Smooth muscle cell of the pulmonary artery (primary cell): Measurements from ENCODE around the gene GSS. TPM values are rescaled to one million over a fixed set of nuclear protein-coding genes. Genes with fewer than 3 reads are reported as not detected.

Source experiments
- total RNA-seq: library from RNA; depleted of rRNA; stranded (reverse); fragments of >200 nt; gene quantifications from 2 replicates; pipeline ENCODE4 v1.2.3, GENCODE V29; 2014

GSS gene
- total RNA-seq: 45.5 and 66.7 TPM in 2 replicates

GRCh38 chr20:34955231-34956040 is at the start of gene GSS, which contains the start of gene MYH7B:
Gene GSS, minus strand, starts transcription at chr20:34955806. Its CDS starts 3,954 bp downstream, at chr20:34951852.
Gene MYH7B, plus strand, starts transcription at chr20:34955868. Its CDS starts 22,138 bp downstream, at chr20:34978006.

Other genes starting within 250 kb of the GSS start
- 7.5 and 7.6 TPM in 2 replicates for gene NCOA6, start 130.2 kb downstream of the GSS start, total RNA-seq
- 20.6 and 24.8 TPM in 2 replicates for gene GGT7, start 83.0 kb downstream of the GSS start, total RNA-seq
- 40.3 and 42.7 TPM in 2 replicates for gene ACSS2, start 79.2 kb downstream of the GSS start, total RNA-seq
- 0.13 and 0.20 TPM in 2 replicates for gene MYH7B, start 62 bp upstream of the GSS start, total RNA-seq
- 89.4 and 108 TPM in 2 replicates for gene TRPC4AP, start 137.0 kb upstream of the GSS start, total RNA-seq
- 80.0 and 101 TPM in 2 replicates for gene EDEM2, start 191.5 kb upstream of the GSS start, total RNA-seq
- gene PROCR, start 216.3 kb upstream of the GSS start, total RNA-seq: 51.4 and 129 TPM in 2 replicates